ENCODE data around the gene NDUFS3.

DNA sequence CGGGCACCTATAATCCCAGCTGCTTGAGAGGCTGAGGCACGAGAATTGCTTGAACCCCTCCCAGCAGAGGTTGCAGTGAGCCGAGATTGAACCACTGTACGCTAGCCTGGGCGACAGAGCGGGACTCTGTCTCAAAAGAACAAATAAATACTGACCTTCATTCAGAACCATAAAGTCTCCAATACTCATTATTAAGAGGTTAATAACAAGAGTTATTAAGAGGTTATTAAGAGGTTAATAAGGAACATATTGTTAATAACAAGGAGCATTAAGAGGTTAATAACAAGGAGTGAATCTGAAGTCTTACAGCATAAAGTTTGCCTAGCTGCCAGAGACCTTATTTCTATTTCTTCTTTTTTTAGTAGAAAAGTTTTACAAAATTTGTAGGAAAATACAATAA lies 33.6 kb upstream of the NDUFS3 start:
- TF ChIP-seq POLR2A (IDR thresholded peaks at IDR 0.05; ENCODE audit: extremely low read depth, insufficient read length) (no peak), MYC (IDR thresholded peaks at IDR 0.05; ENCODE audit: low read depth, low read length) (no peak)
- TF ChIP-seq, protein P1, sequence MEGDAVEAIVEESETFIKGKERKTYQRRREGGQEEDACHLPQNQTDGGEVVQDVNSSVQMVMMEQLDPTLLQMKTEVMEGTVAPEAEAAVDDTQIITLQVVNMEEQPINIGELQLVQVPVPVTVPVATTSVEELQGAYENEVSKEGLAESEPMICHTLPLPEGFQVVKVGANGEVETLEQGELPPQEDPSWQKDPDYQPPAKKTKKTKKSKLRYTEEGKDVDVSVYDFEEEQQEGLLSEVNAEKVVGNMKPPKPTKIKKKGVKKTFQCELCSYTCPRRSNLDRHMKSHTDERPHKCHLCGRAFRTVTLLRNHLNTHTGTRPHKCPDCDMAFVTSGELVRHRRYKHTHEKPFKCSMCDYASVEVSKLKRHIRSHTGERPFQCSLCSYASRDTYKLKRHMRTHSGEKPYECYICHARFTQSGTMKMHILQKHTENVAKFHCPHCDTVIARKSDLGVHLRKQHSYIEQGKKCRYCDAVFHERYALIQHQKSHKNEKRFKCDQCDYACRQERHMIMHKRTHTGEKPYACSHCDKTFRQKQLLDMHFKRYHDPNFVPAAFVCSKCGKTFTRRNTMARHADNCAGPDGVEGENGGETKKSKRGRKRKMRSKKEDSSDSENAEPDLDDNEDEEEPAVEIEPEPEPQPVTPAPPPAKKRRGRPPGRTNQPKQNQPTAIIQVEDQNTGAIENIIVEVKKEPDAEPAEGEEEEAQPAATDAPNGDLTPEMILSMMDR (IDR thresholded peaks at IDR 0.05; ENCODE audit: low read depth, low read length): no peak
- TF ChIP-seq, protein P2, sequence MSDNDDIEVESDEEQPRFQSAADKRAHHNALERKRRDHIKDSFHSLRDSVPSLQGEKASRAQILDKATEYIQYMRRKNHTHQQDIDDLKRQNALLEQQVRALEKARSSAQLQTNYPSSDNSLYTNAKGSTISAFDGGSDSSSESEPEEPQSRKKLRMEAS (IDR thresholded peaks at IDR 0.05; ENCODE audit: low read depth, low read length): no peak
